SK-N-DZ (cell line): ENCODE results near the gene DENND1A.

ENCODE experiments used
- DNase-seq: peaks from one replicate; pipeline ENCODE4 v3.0.0-alpha.2; 2015; ENCODE audit warnings: low spot score

The DENND1A gene

GRCh38 chr9:123470991-123471770 lies 458.7 kb downstream of the DENND1A start:
- DNase-seq = no peak

DNA sequence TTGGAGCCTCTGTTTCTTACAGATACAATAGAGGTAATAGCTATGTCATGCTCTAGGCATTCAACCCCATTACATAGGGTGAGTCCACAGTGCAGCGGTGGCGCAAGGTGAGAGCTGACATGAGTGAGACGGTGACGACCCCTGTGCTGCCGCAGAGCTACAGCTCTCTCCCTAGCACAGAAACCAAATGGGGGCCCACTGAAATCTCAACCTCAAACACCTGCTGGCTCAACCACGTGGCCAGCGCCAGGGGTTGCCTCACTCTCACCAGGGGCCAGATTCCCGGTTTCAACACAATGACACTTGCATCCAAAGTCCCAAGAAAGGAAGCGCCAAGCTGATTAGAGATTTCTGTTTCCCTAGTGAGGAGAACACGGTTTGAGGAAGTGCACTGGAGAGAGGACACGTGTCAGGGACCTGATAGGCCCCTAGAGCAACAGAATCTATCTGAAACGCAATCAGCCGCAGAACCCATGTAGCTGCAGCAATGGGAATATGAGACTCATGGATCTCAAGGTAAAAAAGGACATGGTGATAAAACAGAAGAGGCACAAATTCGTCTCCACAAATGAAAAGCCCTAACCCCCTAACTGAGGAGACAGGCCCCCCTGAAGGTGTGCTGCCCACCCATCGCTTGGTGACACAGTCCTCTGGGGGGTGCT lies 459.7 kb downstream of the DENND1A start:
- DNase-seq = no peak

DNA sequence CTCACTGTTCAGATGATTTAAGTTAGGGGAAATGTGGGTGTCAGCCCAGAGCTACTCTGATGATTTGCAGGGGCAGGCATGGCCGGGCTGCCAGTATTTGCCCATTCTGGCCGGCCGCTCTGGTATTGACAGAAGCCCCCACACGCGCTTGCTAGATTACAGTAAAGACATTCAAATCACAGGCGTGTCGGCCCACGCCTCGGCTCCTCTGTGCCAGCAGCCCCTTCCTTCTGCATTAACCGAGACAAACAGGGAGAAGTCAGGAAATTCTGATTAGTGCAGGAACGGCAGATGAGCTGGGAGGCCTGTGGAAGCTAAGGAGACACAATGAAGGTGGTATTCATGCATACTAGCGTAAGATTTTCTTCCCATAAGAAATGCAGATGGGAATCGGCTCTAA lies 460.6 kb downstream of the DENND1A start:
- no peak for DNase-seq

DNA sequence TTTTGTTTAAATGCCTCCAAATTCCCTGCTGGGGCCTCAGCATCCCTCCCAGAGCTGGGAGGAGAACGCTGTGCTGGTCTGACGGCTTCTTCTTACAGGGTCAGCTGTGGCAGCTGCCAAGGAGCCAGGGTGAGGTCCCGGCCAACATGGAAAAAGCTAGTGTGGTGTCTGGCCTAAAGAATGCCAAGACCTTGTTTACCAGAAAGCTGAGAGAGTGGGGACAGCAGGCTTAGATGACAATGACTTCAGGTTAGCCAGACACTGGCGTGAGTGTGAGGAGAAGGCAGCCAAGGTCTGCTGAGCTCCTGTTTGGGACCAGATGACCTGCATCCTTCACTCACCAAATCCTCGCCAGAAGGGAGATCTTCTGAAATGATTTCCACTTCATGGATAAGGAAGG lies 461.4 kb downstream of the DENND1A start:
- DNase-seq = no peak

DNA sequence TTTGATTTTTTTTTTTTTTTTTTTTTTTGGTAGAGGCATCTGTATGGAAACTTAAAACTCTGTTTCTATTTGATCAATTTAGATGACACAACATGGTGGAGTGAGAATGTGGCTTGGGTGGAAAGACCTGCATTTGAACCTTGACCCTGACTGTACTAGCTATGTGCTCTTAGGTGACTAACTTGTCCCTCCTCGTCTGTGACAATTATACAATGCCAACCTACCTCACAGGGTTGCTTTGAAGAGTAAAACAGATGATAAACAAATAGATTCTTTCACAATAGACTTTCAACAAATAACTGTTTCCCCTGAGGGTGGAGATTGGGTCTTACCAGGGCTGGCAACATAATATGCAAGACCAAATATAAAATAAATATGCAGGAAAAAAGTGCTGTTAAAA lies 464.6 kb downstream of the DENND1A start:
- DNase-seq = no peak

DNA sequence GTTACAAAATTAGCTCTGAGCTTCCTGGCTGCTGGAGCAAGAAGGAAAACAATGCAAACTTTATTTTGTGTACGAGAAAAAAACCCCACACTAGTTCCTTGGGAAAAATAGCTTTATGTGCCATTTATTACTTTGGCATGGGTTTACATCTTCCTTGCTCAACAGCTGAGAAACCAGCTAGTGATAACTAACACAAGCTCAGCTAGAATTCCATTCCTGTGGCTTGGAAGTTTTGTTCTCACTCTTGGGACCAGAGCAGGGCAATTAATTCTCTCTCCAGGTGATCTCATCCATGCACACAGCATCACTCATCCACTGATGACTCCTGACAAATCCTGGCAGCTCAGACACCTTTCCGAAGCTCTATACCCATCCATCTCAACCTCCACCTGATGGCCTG lies 469.8 kb downstream of the DENND1A start:
- DNase-seq = no peak

GRCh38 chr9:123457583-123457982 lies 472.3 kb downstream of the DENND1A start:
- DNase-seq = peak; percentile 27

DNA sequence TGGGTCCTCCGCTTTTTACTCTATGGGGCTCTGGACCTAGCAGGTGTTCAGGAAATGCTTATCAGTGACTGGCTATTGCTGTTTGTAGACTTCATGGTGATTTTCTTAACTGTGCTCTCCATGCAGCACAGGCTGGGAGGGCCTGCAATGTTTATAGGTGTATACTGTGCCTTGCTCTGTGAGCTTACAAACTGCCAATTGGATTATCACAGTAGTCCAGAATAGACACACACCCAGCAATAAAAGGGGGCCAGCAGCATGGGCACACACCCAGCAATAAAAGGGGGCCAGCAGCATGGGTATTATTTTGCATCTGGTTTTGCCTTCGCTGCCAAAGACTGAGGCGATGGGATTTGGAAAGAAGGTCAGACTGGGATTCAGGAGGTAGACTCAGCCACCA lies 473.9 kb downstream of the DENND1A start:
- no peak for DNase-seq

- no peak for DNase-seq
Measured at GRCh38 chr9:123455187-123455586, 474.7 kb downstream of the DENND1A start.

- DNase-seq = no peak
Measured at GRCh38 chr9:123454361-123454760, 475.6 kb downstream of the DENND1A start.

- no peak for DNase-seq
Measured at GRCh38 chr9:123453831-123454321, 476.1 kb downstream of the DENND1A start.

- DNase-seq = no peak
Measured at GRCh38 chr9:123453076-123453667, 476.8 kb downstream of the DENND1A start.

- no peak for DNase-seq
Measured at GRCh38 chr9:123450996-123451395, 478.9 kb downstream of the DENND1A start.

DNA sequence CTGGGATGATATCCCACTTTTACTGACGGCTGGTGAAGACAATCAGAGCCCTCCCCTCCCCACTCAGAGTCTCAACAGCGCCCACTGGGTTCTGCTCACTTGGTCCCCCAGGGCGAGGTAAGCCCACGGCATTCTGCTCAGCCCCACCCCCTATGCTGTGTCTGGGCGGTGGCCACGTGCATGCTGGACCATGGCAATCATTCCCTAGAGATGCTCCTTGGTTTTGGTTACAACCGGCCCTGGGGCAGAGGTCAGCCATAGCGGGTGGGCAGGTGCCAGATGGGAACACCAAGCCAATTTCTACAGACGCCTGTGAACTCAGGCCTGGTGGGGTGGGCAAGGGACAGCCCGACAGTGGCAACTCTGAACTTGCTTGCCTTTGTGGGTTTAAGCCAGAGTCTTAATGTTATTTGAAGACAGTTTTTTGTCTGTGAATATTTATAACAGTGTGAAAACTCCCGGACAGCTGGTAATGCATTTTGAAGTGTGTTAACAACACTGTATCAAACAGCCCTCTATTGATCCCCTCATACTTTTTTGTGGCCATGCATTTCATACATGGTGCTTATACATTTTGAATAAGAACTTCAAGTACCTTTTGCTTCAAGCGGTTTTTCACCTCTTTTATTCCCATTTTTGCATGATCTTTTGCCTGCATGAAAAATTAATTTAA lies 479.7 kb downstream of the DENND1A start:
- DNase-seq = no peak

- DNase-seq = no peak
Measured at GRCh38 chr9:123447934-123448646, 481.8 kb downstream of the DENND1A start.

GRCh38 chr9:123445981-123446610 lies 483.8 kb downstream of the DENND1A start:
- no peak for DNase-seq

- no peak for DNase-seq
Measured at GRCh38 chr9:123445116-123445515, 484.8 kb downstream of the DENND1A start.

GRCh38 chr9:123441769-123442168 lies 488.2 kb downstream of the DENND1A start:
- no peak for DNase-seq

DNA sequence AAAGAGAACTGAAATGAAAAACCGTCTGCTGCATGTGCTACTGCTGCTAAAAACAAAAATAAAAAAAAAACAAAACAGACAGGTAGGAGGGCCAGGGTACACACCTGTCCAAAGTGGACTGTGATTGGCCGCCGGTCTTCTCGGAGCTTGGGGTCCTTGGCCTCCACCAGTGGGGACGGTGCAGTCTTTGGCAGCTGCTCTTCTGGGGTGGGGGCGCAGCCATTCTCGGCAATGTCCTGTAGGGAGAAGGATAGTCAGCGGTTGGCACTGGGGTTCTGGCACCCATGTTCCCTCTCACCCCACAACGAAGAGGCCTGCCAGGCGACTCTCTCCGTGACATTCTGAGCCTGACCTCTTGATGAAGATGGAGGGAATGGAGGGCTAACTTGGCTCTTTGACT lies 489.7 kb downstream of the DENND1A start:
- DNase-seq = no peak

DNA sequence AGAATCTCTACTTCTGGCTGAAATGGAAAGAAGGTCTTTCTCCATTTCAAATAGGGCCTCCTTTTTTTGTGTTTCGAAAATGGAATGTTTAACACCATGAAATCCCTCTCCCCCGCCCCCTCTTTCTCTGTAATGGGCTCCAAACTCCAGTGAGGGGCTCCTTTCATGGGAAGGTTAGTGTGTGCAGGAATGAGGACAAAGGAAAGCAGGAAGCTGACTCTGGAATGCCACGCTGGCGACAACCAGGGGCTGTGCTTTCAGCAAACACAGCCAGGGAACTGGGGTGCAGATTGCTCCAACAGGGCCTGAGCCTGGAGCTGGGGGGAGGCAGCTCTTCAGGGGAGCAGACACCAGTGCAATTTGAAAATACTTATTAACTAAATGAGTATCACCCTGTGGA lies 491.1 kb downstream of the DENND1A start:
- DNase-seq = no peak

- DNase-seq = no peak
Measured at GRCh38 chr9:123438321-123438720, 491.6 kb downstream of the DENND1A start.
